DND-41 (cell line): Measurements from ENCODE around the gene STAMBP.

Experiments
- CTCF ChIP-seq: IDR thresholded peaks from 2 replicates; pipeline ENCODE4 v1.5.1; 2012; ENCODE audit warnings: borderline replicate concordance, low read length, moderate library complexity, mild to moderate bottlenecking; ENCODE audit not compliant: poor library complexity, severe bottlenecking; ENCODE audit errors: extremely low read depth
- EZH2 ChIP-seq: IDR thresholded peaks from 3 replicates; pipeline ENCODE4 v1.6.1; 2012; ENCODE audit warnings: borderline replicate concordance, low read depth, mild to moderate bottlenecking, moderate library complexity, low read length, inconsistent platforms; ENCODE audit not compliant: severe bottlenecking

- TF ChIP-seq CTCF (no peak), EZH2 (no peak)
These were observed 59.6 kb downstream of the STAMBP start for GRCh38 chr2:73888388-73888787.
